ENCODE measurements around the gene NUP107.
"Not testable (repeated sequence)": the region's sequence is repeated elsewhere in the genome, so short reads cannot be mapped to it uniquely, and the experiment has no call there.

The NUP107 gene

GRCh38 chr12:68686595-68687521 is at the start of gene NUP107:
Gene NUP107, plus strand, starts transcription at chr12:68686978. Its CDS starts 88 bp downstream, at chr12:68687066.
- H3K9ac ChIP-seq (ENCODE audit: low read length), result peak within 1 kb of the TSS; percentile 58
- peaks cover 6% of the 10 kb centered on the region for H3K4me1 ChIP-seq (ENCODE audit: control insufficient read depth, insufficient read depth, low read length)
- no peaks in the 10 kb centered on the region for H3K27me3 ChIP-seq (ENCODE audit: control insufficient read depth, insufficient read depth, low read length)
- peak within 1 kb of the TSS; percentile 85 for H3K27ac ChIP-seq (ENCODE audit: low read depth, low read length)
- H3K4me3 ChIP-seq (ENCODE audit: low read length), result peak within 1 kb of the TSS; percentile 99
- H3K36me3 ChIP-seq (ENCODE audit: control insufficient read depth, insufficient read depth, low read length), result peaks cover 4% of the 10 kb centered on the region

GRCh38 chr12:68637439-68637838 is 49.3 kb upstream of the NUP107 start:
- not testable (repeated sequence) for H3K4me3 ChIP-seq (ENCODE audit: low read length); H3K27me3 ChIP-seq (ENCODE audit: control insufficient read depth, insufficient read depth, low read length); H3K9ac ChIP-seq (ENCODE audit: low read length); H3K27ac ChIP-seq (ENCODE audit: low read depth, low read length); H3K36me3 ChIP-seq (ENCODE audit: control insufficient read depth, insufficient read depth, low read length)
- H3K4me1 ChIP-seq (ENCODE audit: control insufficient read depth, insufficient read depth, low read length), result peaks cover 20% of the 10 kb centered on the region

GRCh38 chr12:68638171-68638570 is 48.6 kb upstream of the NUP107 start:
- H3K27ac ChIP-seq (ENCODE audit: low read depth, low read length), result no peak overlapping the region
- H3K4me3 ChIP-seq (ENCODE audit: low read length), result no peak overlapping the region
- no peak overlapping the region for H3K9ac ChIP-seq (ENCODE audit: low read length)
- H3K36me3 ChIP-seq (ENCODE audit: control insufficient read depth, insufficient read depth, low read length), result no peaks in the 10 kb centered on the region
- H3K27me3 ChIP-seq (ENCODE audit: control insufficient read depth, insufficient read depth, low read length), result no peaks in the 10 kb centered on the region
- peaks cover 20% of the 10 kb centered on the region for H3K4me1 ChIP-seq (ENCODE audit: control insufficient read depth, insufficient read depth, low read length)

- no peaks in the 10 kb centered on the region for H3K36me3 ChIP-seq (ENCODE audit: control insufficient read depth, insufficient read depth, low read length)
- H3K27ac ChIP-seq (ENCODE audit: low read depth, low read length), result no peak overlapping the region
- H3K4me3 ChIP-seq (ENCODE audit: low read length), result no peak overlapping the region
- H3K27me3 ChIP-seq (ENCODE audit: control insufficient read depth, insufficient read depth, low read length), result no peaks in the 10 kb centered on the region
- H3K9ac ChIP-seq (ENCODE audit: low read length), result no peak overlapping the region
- H3K4me1 ChIP-seq (ENCODE audit: control insufficient read depth, insufficient read depth, low read length), result peaks cover 19% of the 10 kb centered on the region
These were observed 47.9 kb upstream of the NUP107 start for GRCh38 chr12:68638721-68639395.

- H3K27ac ChIP-seq (ENCODE audit: low read depth, low read length), result no peak overlapping the region
- no peaks in the 10 kb centered on the region for H3K36me3 ChIP-seq (ENCODE audit: control insufficient read depth, insufficient read depth, low read length)
- H3K9ac ChIP-seq (ENCODE audit: low read length), result no peak overlapping the region
- H3K27me3 ChIP-seq (ENCODE audit: control insufficient read depth, insufficient read depth, low read length), result no peaks in the 10 kb centered on the region
- peaks cover 16% of the 10 kb centered on the region for H3K4me1 ChIP-seq (ENCODE audit: control insufficient read depth, insufficient read depth, low read length)
- no peak overlapping the region for H3K4me3 ChIP-seq (ENCODE audit: low read length)
These were observed 47.4 kb upstream of the NUP107 start for GRCh38 chr12:68639396-68639767.

GRCh38 chr12:68641138-68641537 is 45.6 kb upstream of the NUP107 start:
- no peaks in the 10 kb centered on the region for H3K36me3 ChIP-seq (ENCODE audit: control insufficient read depth, insufficient read depth, low read length)
- H3K4me3 ChIP-seq (ENCODE audit: low read length), result no peak overlapping the region
- peaks cover 9% of the 10 kb centered on the region for H3K4me1 ChIP-seq (ENCODE audit: control insufficient read depth, insufficient read depth, low read length)
- no peaks in the 10 kb centered on the region for H3K27me3 ChIP-seq (ENCODE audit: control insufficient read depth, insufficient read depth, low read length)
- no peak overlapping the region for H3K27ac ChIP-seq (ENCODE audit: low read depth, low read length)
- no peak overlapping the region for H3K9ac ChIP-seq (ENCODE audit: low read length)

- H3K27me3 ChIP-seq (ENCODE audit: control insufficient read depth, insufficient read depth, low read length), result no peaks in the 10 kb centered on the region
These were observed 40.3 kb upstream of the NUP107 start for GRCh38 chr12:68646484-68646883.

GRCh38 chr12:68647507-68647906 is 39.3 kb upstream of the NUP107 start:
- no peak overlapping the region for H3K27ac ChIP-seq (ENCODE audit: low read depth, low read length)
- H3K4me3 ChIP-seq (ENCODE audit: low read length), result no peak overlapping the region
- H3K27me3 ChIP-seq (ENCODE audit: control insufficient read depth, insufficient read depth, low read length), result no peaks in the 10 kb centered on the region
- H3K9ac ChIP-seq (ENCODE audit: low read length), result no peak overlapping the region
- H3K36me3 ChIP-seq (ENCODE audit: control insufficient read depth, insufficient read depth, low read length), result no peaks in the 10 kb centered on the region
- H3K4me1 ChIP-seq (ENCODE audit: control insufficient read depth, insufficient read depth, low read length), result peaks cover 2% of the 10 kb centered on the region

More at GRCh38 chr12:68646484-68646883, 40.3 kb upstream of the NUP107 start:
- H3K36me3 ChIP-seq (ENCODE audit: control insufficient read depth, insufficient read depth, low read length), result no peaks in the 10 kb centered on the region
- H3K4me1 ChIP-seq (ENCODE audit: control insufficient read depth, insufficient read depth, low read length), result peaks cover 2% of the 10 kb centered on the region
- H3K9ac ChIP-seq (ENCODE audit: low read length), result no peak overlapping the region
- H3K4me3 ChIP-seq (ENCODE audit: low read length), result no peak overlapping the region
- H3K27ac ChIP-seq (ENCODE audit: low read depth, low read length), result no peak overlapping the region

- peaks cover 2% of the 10 kb centered on the region for H3K36me3 ChIP-seq (ENCODE audit: control insufficient read depth, insufficient read depth, low read length)
- H3K4me1 ChIP-seq (ENCODE audit: control insufficient read depth, insufficient read depth, low read length), result peaks cover 2% of the 10 kb centered on the region
- no peak overlapping the region for H3K9ac ChIP-seq (ENCODE audit: low read length)
- H3K4me3 ChIP-seq (ENCODE audit: low read length), result no peak overlapping the region
- no peaks in the 10 kb centered on the region for H3K27me3 ChIP-seq (ENCODE audit: control insufficient read depth, insufficient read depth, low read length)
- no peak overlapping the region for H3K27ac ChIP-seq (ENCODE audit: low read depth, low read length)
These were observed 38.6 kb upstream of the NUP107 start for GRCh38 chr12:68648179-68648578.

GRCh38 chr12:68665016-68665569 is 21.7 kb upstream of the NUP107 start:
- Histone ChIP-seq H3K36me3 (ENCODE audit: control insufficient read depth, insufficient read depth, low read length) (no peaks in the 10 kb centered on the region), H3K4me1 (ENCODE audit: control insufficient read depth, insufficient read depth, low read length) (no peaks in the 10 kb centered on the region), H3K4me3 (ENCODE audit: low read length) (no peak overlapping the region), H3K27me3 (ENCODE audit: control insufficient read depth, insufficient read depth, low read length) (no peaks in the 10 kb centered on the region), H3K27ac (ENCODE audit: low read depth, low read length) (no peak overlapping the region), H3K9ac (ENCODE audit: low read length) (no peak overlapping the region)

- no peak overlapping the region for H3K27ac ChIP-seq (ENCODE audit: low read depth, low read length)
- H3K4me3 ChIP-seq (ENCODE audit: low read length), result no peak overlapping the region
- no peaks in the 10 kb centered on the region for H3K27me3 ChIP-seq (ENCODE audit: control insufficient read depth, insufficient read depth, low read length)
- no peaks in the 10 kb centered on the region for H3K36me3 ChIP-seq (ENCODE audit: control insufficient read depth, insufficient read depth, low read length)
- H3K9ac ChIP-seq (ENCODE audit: low read length), result no peak overlapping the region
- no peaks in the 10 kb centered on the region for H3K4me1 ChIP-seq (ENCODE audit: control insufficient read depth, insufficient read depth, low read length)
These were observed 19.5 kb upstream of the NUP107 start for GRCh38 chr12:68667291-68667690.

- no peak overlapping the region for H3K9ac ChIP-seq (ENCODE audit: low read length)
- no peaks in the 10 kb centered on the region for H3K27me3 ChIP-seq (ENCODE audit: control insufficient read depth, insufficient read depth, low read length)
- H3K4me1 ChIP-seq (ENCODE audit: control insufficient read depth, insufficient read depth, low read length), result no peaks in the 10 kb centered on the region
- no peak overlapping the region for H3K27ac ChIP-seq (ENCODE audit: low read depth, low read length)
- H3K36me3 ChIP-seq (ENCODE audit: control insufficient read depth, insufficient read depth, low read length), result no peaks in the 10 kb centered on the region
- H3K4me3 ChIP-seq (ENCODE audit: low read length), result no peak overlapping the region
These were observed 18.9 kb upstream of the NUP107 start for GRCh38 chr12:68667896-68668295.

Data from rectal smooth muscle tissue (tissue), 1 donor.